G401 (cell line): ENCODE results near the gene GMPR. TPM values are rescaled to one million over a fixed set of nuclear protein-coding genes. Genes with fewer than 3 reads are reported as not detected.

Experiments used
- DNase-seq: peaks from one replicate; pipeline ENCODE4 v3.0.0-alpha.2; 2015; ENCODE audit warnings: low spot score
- in situ Hi-C: cut with HindIII; loops from 2 replicates; pipeline ENCODE4 v1.10.0; 2016; ENCODE audit warnings: low sequenced_read_pairs, mixed read lengths
- total RNA-seq: library from RNA; depleted of rRNA; stranded (reverse); fragments of >200 nt; shearing (Covaris generic); gene quantifications from 2 replicates; pipeline ENCODE4 v1.2.3, GENCODE V29; 2014; rRNA removed

Gene GMPR
- total RNA-seq, 1 experiment from 2014 or later, result not detected

GRCh38 chr6:16336911-16337294, 98.5 kb downstream of the GMPR start:
- no peak for DNase-seq
- in situ Hi-C loops, result no loop called here

DNA sequence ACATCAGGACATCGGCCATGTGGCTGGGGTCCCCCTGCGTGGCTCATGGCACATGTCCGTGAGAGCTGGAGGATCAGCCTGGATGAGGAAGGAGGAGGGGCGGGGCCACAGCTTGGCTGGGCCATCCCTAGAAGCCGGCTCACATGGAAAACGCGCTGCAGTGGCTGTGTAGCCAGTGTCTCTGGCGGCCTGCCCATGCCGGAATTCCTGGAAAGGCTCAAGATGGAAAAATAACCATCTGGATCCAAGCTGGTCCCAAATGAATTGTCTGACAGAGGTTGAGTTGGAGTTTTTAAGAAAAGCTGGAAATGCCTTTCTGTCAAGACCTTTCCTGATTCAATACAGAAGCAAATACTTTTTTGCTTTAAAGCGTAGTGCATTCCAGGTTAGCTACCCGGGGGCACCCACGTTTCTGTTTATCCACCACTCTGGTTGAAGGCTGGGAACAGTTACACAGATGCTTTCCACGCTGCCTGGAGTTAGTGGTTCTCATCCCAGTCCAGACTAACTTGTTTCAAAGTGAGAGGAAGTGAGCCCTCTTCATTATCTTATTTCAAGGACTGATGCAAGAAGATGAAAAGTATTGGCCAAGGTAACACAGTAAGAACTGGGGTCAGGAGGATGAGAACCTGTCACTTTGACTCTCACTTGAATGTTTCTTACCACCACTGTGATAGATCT, 99.0 kb downstream of the GMPR start:
- DNase-seq, result peak; percentile 48

GRCh38 chr6:16338577-16339264, 100.3 kb downstream of the GMPR start:
- no peak for DNase-seq
- in situ Hi-C loops, result no loop called here

More for the DNA sequence above, 99.0 kb downstream of the GMPR start:
- in situ Hi-C loops, result no loop called here

- DNase-seq, result no peak
- in situ Hi-C loops, result no loop called here
Measured at GRCh38 chr6:16339265-16339587, 100.8 kb downstream of the GMPR start.

- in situ Hi-C loops, result no loop called here
Measured at GRCh38 chr6:16343593-16343992, 105.2 kb downstream of the GMPR start.

DNA sequence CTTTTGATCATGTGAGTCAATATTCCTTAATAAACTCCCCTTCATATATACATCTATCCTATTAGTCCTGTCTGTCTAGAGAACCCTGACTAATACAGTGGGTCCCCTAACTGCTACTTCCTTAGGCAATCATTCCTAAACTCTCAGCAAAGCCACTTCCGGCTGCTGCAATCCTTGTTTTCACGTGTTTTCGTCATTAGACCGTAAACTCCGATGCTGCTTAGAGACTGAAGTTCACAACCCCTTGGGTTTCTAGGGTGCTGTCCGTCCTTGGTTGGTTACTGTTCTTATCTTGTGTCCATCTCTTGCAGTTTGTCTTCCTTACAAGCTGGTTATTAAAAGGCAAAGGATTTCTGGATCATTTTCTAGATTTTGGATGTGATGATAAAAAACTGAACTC, 106.4 kb downstream of the GMPR start:
- no peak for DNase-seq

More at GRCh38 chr6:16343593-16343992, 105.2 kb downstream of the GMPR start:
- no peak for DNase-seq

More for the DNA sequence above, 106.4 kb downstream of the GMPR start:
- in situ Hi-C loops, result no loop called here

Other genes starting within 250 kb of the GMPR start
- 2.0 and 3.7 TPM in 2 replicates for gene MYLIP, start 109.5 kb upstream of the GMPR start, total RNA-seq